Measurements from ENCODE around the gene FAM168A.
"Not testable (repeated sequence)": the region's sequence is repeated elsewhere in the genome, so short reads cannot be mapped to it uniquely, and the experiment has no call there.

FAM168A gene

GRCh38 chr11:73584831-73585230 lies 13.1 kb downstream of the FAM168A start:
- no peak overlapping the region for H3K4me3 ChIP-seq (replicated peaks in 1 of 2; ENCODE audit: low read depth in 2 of 2, low read length in 2 of 2)
- TF ChIP-seq, protein P1, sequence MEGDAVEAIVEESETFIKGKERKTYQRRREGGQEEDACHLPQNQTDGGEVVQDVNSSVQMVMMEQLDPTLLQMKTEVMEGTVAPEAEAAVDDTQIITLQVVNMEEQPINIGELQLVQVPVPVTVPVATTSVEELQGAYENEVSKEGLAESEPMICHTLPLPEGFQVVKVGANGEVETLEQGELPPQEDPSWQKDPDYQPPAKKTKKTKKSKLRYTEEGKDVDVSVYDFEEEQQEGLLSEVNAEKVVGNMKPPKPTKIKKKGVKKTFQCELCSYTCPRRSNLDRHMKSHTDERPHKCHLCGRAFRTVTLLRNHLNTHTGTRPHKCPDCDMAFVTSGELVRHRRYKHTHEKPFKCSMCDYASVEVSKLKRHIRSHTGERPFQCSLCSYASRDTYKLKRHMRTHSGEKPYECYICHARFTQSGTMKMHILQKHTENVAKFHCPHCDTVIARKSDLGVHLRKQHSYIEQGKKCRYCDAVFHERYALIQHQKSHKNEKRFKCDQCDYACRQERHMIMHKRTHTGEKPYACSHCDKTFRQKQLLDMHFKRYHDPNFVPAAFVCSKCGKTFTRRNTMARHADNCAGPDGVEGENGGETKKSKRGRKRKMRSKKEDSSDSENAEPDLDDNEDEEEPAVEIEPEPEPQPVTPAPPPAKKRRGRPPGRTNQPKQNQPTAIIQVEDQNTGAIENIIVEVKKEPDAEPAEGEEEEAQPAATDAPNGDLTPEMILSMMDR (IDR thresholded peaks at IDR 0.05; ENCODE audit: low read depth, low read length), result no peak
- no peak for DNase-seq (ENCODE audit: low read depth in 2 of 2)

DNA sequence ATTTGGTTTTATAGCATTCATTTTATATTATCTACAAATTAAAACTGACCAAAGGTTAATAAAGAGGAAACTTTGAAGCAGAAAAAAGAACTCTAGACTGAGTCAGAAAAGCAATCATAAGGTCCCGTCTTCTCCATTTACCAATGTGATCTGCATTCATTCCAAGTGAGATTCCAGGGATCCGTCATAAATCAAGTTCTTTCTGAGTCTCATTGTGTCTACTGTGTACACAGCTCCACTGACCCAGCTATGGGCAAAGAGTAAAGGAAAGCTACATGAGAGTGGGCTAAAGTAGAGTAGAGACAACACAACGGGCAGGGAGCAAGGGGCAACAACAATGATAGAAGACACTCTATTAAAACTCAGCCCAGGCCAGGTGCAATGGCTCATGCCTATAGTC lies 15.3 kb downstream of the FAM168A start:
- TF ChIP-seq, protein P1 (IDR thresholded peaks at IDR 0.05; ENCODE audit: low read depth, low read length), result no peak
- no peak overlapping the region for H3K4me3 ChIP-seq (replicated peaks in 1 of 2; ENCODE audit: low read depth in 2 of 2, low read length in 2 of 2)

GRCh38 chr11:73580749-73581148 lies 17.2 kb downstream of the FAM168A start:
- not testable (repeated sequence) for H3K4me3 ChIP-seq (replicated peaks in 1 of 2; ENCODE audit: low read depth in 2 of 2, low read length in 2 of 2); DNase-seq (ENCODE audit: low read depth in 2 of 2)

More for the DNA sequence above, 15.3 kb downstream of the FAM168A start:
- DNase-seq (ENCODE audit: low read depth in 2 of 2), result no peak

GRCh38 chr11:73579641-73580434 lies 18.1 kb downstream of the FAM168A start:
- TF ChIP-seq, protein P1 (IDR thresholded peaks at IDR 0.05; ENCODE audit: low read depth, low read length), result no peak
- peak in 1 of 2 donors; percentile 14 for DNase-seq (ENCODE audit: low read depth in 2 of 2)
- H3K4me3 ChIP-seq (replicated peaks in 1 of 2; ENCODE audit: low read depth in 2 of 2, low read length in 2 of 2), result no peak overlapping the region

DNA sequence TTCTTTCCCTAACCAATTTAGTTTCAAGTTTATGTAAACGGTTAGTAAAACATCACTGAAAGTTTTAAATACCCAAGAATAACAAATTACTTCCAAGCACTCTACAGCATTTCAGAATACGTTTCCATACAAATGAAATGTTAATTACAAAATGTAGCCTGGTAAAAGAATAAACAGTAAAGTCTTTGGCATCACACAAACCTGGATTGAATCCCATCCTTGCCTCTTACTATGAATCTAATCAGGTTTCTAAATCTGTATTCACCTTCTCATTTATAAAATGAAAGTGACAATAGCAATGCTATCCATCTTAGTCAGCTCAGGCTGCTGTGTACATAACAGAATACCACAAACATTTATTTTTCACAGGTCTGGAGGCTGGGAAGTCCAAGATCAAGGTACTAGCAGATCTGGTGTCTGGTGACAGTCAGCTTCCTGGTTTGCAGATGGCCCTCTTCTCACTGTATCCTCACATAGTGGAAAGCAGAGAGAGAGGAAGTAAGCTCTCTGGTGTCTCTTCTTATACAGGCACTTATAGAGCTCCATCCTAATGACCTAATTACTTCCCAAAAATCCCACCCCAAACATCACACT lies 19.2 kb downstream of the FAM168A start:
- no peak overlapping the region for H3K4me3 ChIP-seq (replicated peaks in 1 of 2; ENCODE audit: low read depth in 2 of 2, low read length in 2 of 2)
- DNase-seq (ENCODE audit: low read depth in 2 of 2), result no peak
- TF ChIP-seq, protein P1 (IDR thresholded peaks at IDR 0.05; ENCODE audit: low read depth, low read length), result no peak

GRCh38 chr11:73577496-73577917 lies 20.4 kb downstream of the FAM168A start:
- DNase-seq (ENCODE audit: low read depth in 2 of 2), result peak in 1 of 2 donors; percentile 20
- H3K4me3 ChIP-seq (replicated peaks in 1 of 2; ENCODE audit: low read depth in 2 of 2, low read length in 2 of 2), result no peak overlapping the region
- TF ChIP-seq, protein P1 (IDR thresholded peaks at IDR 0.05; ENCODE audit: low read depth, low read length), result no peak

- TF ChIP-seq, protein P1 (IDR thresholded peaks at IDR 0.05; ENCODE audit: low read depth, low read length), result no peak
- DNase-seq (ENCODE audit: low read depth in 2 of 2), result no peak
- H3K4me3 ChIP-seq (replicated peaks in 1 of 2; ENCODE audit: low read depth in 2 of 2, low read length in 2 of 2), result no peak overlapping the region
Observed at GRCh38 chr11:73576185-73576614, 21.7 kb downstream of the FAM168A start.

DNA sequence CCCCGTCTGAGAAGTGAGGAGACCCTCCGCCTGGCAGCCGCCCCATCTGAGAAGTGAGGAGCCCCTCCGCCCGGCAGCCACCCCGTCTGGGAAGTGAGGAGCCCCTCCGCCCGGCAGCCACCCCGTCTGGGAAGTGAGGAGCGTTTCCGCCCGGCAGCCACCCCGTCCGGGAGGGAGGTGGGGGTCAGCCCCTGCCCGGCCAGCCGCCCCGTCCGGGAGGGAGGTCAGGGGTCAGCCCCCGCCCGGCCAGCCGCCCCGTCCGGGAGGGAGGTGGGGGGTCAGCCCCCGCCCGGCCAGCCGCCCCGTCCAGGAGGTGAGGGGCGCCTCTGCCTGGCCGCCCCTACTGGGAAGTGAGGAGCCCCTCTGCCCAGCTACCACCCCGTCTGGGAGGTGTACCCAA lies 25.9 kb downstream of the FAM168A start:
- DNase-seq (ENCODE audit: low read depth in 2 of 2), result not testable (repeated sequence)

More for the DNA sequence above, 25.9 kb downstream of the FAM168A start:
- not testable (repeated sequence) for H3K4me3 ChIP-seq (replicated peaks in 1 of 2; ENCODE audit: low read depth in 2 of 2, low read length in 2 of 2)
